ENCODE measurements around the gene SHOC2.

SHOC2 gene

GRCh38 chr10:110947061-110947595 is 27.7 kb downstream of the SHOC2 start:
- no peak for DNase-seq

DNA sequence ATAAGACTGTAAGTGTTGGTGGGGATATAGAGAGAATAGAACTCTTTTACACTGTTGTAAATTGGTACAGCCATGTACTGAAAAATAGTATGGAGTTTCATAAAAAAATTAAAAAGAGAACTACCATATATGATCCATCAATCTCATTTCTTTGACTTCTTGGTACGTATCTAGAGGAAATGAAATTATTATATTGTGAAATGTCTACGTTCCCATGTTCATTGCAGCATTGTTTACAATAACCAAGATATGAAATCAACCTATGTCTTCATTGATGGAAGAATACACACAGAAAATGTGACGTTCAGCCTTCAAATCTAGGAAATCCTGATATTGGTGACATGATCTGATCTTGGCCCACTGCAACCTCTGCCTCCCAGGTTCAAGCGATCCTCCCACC is 32.0 kb downstream of the SHOC2 start:
- DNase-seq = no peak

DNA sequence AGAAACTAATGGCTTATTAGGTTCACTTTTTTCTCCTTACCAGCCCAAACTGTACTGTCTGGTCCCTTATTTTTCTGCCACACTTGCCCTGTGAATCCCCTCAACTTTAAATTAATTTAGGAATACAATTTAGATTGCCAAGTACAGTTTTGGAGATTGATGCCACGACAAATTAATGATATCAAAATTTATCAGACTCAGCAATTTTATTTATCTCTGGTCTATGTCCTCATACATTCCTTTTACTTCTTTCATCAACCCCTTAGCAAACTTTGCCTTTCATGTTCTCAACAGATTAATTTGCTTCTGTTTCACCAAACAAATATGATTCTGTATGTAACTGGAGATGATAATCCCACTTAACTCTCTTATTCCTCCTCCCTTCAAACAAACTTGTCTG is 38.2 kb downstream of the SHOC2 start:
- no peak for DNase-seq

- DNase-seq = no peak
Observed at GRCh38 chr10:110959379-110960332, 40.3 kb downstream of the SHOC2 start.

DNA sequence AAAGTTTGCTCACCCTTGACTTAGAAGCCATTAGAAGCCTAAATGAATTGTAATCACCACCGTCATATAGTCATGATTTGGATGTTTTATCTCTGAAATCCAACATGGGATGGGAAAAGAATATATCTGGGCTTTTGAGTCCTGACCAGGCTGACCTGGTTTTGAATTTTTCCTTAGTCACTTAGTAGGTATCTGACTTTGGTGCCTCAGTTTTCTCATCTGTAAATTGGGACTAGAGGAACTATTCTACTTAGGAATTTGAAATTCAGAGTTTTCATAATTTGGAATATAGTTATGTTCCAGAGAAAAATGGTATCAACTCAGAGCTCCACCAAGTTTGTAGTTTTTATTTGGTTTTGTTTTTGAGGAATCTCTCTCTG is 40.9 kb downstream of the SHOC2 start:
- no peak for DNase-seq

DNA sequence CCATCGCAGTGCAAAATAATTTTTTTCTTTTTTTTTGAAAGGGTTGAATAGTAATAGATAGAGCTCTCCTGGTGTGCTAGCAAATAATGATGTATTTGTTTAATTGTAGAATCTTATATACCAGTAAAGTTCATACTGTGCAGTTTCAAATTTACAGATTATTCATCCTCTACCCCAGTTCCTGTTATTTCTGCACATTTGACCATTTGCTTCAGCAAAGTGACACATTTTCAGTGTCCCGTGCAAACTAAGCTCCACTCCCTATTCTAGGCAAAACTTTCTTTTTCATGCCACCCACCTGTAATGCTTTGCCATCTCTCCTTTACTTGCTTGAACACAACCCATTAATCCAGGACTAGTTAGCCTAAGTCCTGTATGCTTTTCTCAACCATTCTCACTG is 43.0 kb downstream of the SHOC2 start:
- no peak for DNase-seq

DNA sequence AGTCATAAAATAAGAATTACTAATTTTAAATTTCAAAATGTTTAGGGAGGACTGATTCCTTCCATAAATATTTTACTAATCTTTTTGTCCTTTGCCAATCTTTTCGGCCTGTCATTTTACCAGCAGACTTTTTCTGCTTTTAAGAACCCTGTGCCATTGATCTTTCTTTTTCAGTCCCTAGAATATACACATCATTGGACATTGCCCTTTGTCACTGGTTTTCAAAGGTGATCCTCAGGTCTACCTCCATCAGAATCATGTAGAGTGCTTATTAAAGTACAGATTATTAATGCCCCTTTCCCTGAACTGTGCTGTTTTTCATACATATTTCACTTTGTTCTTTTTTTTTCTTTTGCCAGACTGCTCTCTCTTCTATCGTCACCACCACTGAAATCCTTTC is 43.8 kb downstream of the SHOC2 start:
- no peak for DNase-seq

DNA sequence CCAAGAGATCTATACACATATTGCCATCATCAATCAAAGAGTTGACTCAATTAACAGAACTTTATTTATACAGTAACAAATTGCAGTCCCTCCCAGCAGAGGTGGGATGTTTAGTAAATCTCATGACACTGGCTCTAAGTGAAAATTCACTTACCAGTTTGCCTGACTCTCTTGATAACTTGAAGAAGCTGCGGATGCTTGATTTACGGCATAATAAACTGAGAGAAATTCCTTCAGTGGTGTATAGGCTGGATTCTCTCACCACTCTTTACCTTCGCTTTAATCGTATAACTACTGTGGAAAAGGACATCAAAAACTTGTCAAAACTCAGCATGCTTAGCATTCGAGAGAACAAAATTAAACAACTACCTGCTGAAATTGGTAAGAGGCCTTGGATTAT is 45.3 kb downstream of the SHOC2 start:
- DNase-seq = no peak

DNA sequence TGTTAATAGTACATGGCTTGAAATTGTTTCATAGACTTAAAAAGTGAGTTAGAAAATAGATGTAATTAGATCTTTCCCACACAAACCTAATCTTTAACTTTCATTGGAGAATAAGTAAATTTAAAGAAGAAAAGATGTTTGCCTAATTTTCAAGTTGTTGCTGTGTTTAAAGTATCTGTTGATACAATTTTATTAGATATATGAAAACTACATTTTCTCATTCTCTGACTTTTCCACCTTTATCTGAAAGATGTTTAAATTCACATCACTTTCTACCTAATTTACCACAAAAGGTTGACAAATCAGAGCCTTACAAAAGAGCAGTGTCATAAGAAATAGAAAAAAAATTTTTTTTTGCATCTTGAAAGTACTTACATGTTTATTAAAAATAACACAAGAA is 45.8 kb downstream of the SHOC2 start:
- no peak for DNase-seq

GRCh38 chr10:110966146-110966545 is 46.7 kb downstream of the SHOC2 start:
- DNase-seq = no peak

- DNase-seq = no peak
Observed at GRCh38 chr10:110967009-110967630, 47.7 kb downstream of the SHOC2 start.

DNA sequence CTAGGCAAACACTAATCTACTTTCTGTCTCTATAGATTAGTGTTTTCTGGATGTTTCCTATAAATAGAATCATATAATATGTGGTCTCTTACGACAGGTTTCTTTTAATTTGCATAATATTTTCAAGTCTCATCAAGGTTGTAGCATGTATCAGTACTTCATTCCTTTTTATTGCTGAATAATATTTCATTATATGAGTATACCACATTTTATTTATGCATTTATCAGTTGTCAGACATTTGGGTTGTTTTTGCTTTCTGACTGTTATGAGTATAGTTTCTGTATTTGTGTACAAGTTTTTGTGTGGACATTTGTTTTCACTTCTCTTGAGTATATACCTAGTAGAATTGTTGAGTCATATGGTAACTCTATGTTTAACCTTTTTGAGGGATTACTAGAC is 48.2 kb downstream of the SHOC2 start:
- no peak for DNase-seq

DNA sequence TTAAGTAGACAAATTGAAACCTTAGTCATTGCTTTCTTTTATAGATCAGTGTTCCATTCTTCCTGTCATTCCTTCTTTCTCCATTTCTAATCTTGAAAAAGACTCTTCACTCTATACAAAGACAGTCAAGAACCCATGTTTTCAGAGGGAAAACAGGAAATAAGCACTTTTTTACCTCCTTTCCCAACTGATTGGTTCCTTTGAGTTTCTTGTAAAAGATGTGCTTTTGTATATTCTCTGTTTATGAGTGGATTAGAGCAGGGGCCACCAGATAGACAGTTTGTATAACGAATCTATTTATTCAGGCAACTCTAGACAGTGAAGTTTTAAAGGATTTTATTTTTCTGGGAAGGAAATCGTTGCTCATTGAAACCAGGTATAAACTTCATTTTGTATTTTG is 49.8 kb downstream of the SHOC2 start:
- no peak for DNase-seq

DNA sequence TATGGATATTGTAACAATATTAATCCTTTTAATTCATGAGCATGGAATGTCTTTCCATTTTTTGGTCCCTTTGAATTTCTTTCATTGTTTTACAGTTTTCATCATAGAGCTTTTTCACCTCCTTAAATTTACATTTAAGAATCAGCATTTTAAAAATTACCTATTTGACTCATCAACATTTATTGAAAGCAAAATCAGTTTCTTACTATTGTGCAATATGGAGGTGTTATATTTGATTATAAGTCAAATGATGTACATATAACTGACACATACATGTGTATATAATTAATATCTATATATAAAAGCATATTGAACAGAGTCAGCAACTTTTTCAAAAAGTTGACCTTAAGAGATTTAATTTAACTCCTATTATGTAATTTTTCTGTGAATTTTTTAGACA is 52.2 kb downstream of the SHOC2 start:
- DNase-seq = no peak

GRCh38 chr10:110972231-110973134 is 53.1 kb downstream of the SHOC2 start:
- DNase-seq = no peak

DNA sequence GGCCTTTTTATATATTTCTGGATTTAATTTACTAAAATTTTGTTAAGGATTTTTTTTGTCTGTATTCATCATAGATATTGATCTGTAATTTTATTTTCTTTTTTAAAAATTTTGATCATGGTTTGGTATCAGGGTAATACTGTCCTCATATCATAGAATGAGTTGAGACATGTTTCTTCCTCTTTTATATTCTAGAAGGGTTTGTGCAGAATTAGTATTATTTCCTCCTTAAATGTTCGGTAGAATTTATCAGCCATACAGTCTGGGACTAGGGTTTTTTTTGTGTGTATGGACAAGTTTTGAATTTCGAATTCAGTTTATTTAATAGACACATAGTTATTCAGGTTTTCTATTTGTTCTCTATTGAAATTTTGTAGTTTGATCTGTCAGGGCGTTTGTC is 54.0 kb downstream of the SHOC2 start:
- DNase-seq = no peak

DNA sequence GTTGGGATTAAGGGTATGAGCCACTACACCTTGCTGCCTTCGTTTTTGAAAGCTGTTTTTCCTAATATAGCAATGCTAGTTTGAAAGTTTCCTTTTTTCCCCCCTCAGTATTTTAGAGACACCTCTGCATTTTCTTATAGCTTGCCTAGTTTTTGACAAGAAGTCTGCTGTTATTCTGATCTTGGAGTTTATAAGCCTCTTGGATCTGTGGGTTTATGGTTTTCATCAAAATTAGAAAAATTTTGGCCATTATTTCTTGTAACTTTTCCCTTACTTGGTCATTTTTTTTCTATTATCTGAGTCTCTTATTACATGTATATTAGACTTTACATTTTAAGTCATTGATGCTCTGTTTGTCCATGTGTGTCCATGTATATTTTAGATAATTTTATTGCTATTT is 57.2 kb downstream of the SHOC2 start:
- DNase-seq = no peak

- no peak for DNase-seq
Observed at GRCh38 chr10:110977662-110978061, 58.3 kb downstream of the SHOC2 start.

DNA sequence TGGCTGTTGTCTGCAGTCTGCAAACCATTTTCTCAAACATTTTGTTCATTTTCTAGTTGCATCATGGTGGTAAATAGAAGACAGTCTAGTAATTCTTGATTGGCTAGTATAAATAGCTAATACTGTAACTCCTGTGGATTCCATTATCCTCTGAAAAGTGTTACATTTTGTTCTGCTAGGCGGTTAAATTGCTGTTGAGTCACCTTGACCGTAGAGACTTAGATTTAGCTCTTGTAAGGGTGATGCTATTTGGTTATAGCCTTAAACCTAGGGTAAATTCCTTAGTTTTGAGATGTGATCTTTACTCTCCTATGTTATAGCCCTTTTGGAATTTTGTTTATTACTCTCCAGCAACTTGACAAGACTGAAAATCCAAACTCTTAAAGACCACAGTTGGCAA is 58.8 kb downstream of the SHOC2 start:
- no peak for DNase-seq

DNA sequence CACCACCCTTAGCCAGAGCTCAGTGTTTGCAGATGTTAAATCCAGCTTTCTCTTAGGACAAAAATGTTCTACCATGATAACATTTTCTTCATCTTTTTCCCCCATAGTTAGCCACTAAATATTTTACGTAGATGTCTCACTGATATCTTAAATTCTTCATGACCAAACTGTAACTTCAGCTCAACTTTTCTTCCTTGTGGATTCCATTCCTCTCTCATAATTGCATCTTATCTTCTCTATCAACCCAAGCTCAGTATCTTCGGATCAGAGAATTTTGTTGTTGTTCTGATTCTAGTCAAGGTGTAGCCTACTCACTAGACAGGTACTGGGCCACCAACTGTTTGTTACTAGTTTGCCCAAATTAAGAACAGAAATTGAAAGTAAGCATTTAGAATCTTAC is 60.2 kb downstream of the SHOC2 start:
- no peak for DNase-seq

- no peak for DNase-seq
Observed at GRCh38 chr10:110980807-110981206, 61.4 kb downstream of the SHOC2 start.

GRCh38 chr10:110983466-110983865 is 64.1 kb downstream of the SHOC2 start:
- DNase-seq = no peak
